WERI-Rb-1 (cell line): Measurements from ENCODE around the gene TIGD1.

Source experiments
- DNase-seq: peaks from one replicate; pipeline ENCODE4 v3.0.0-alpha.2; 2020
- H3K27ac ChIP-seq: fragments of 250-450 bp; sonication (Bioruptor Pico); 2 replicates; pipeline ENCODE4 v1.5.1; 2020; ENCODE audit warnings: mild to moderate bottlenecking, moderate library complexity
- H3K27me3 ChIP-seq: fragments of 250-450 bp; sonication (Bioruptor Pico); 2 replicates; pipeline ENCODE4 v1.5.1; 2021; ENCODE audit warnings: mild to moderate bottlenecking, low read depth, moderate library complexity; ENCODE audit not compliant: insufficient read depth, severe bottlenecking
- H3K36me3 ChIP-seq: fragments of 250-450 bp; sonication (Bioruptor Pico); 2 replicates; pipeline ENCODE4 v1.5.1; 2020; ENCODE audit warnings: mild to moderate bottlenecking, moderate library complexity
- H3K4me3 ChIP-seq: 2 replicates; pipeline ENCODE4 v1.5.1; 2011; ENCODE audit warnings: low read depth, mild to moderate bottlenecking, control low read depth, low read length
- H3K9me3 ChIP-seq: fragments of 250-450 bp; sonication (Bioruptor Pico); 2 replicates; pipeline ENCODE4 v1.5.1; 2021; ENCODE audit warnings: mild to moderate bottlenecking, moderate library complexity; ENCODE audit not compliant: severe bottlenecking
- CTCF ChIP-seq: IDR thresholded peaks from 2 replicates; pipeline ENCODE4 v1.5.1; 2011; ENCODE audit warnings: low read depth, mild to moderate bottlenecking, control low read depth, inconsistent platforms, low read length

TIGD1 gene

DNA sequence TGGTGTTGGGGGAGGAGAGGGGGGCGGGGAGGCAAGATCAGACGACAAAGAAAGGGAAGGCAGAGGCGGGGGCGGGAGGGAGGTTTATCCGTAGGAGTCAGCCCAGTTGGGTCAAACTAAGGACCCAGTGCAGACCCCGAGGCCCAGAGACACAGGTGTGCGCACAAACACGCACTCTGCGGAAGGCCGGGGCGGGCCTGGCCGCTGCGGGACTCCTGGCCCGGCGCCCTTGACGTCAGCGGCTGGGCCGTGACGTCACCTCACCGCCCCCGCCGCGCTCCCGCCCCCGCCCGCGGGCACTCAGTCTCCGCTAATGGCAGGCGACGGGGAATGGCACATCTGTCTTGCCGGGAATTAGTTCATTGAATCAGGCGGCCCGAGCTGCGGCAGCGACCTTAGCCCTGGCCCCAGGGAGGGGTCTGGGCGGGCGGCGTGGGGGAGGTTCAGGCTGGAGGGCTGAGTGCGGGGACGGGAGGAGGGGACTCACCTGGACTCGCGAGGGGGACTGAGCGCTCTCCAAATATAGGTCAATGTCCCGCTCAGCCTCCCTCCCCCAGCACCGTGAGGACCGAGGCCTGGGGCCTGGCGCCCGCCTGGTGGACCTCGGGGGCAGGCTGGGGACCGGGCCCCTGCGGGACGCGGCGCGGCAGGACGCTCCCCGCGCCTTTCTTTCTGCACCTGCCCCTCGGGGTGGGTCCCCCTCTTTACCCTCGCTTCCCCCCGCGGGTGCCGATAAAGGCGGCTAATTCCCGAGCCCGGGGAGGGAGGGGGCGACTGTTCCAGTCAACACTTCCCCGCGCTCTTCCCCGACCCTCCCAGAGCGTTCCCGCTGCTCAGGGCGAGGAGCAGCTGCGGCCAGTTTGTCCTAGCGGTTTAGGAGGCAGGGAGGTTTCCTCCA, 47.2 kb downstream of the TIGD1 start:
- no peak for DNase-seq
- no peak for TF ChIP-seq CTCF
- Histone ChIP-seq H3K36me3 (no peaks in the 10 kb centered on the region), H3K27ac (no peak overlapping the region), H3K4me3 (no peak overlapping the region), H3K27me3 (no peaks in the 10 kb centered on the region), H3K9me3 (no peaks in the 10 kb centered on the region)

DNA sequence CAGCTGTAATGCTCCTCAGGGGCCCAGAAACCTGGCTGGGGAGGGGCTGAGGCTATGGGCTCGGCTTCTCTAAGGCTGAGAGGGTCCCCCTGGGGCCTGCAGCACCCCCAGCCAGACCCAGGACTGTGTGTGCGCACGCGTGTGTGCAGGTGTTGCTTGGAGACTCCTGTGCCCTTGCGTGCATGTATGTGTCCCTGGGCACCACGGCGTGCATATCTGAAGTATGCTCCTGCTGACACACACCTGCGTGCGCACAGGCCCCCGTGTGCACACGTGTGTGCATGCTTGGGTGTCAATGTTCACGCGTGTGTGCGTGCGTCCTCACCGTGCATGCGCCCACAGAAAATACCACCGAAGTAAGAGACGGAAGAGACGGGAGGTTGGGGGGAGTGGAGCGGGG, 47.8 kb downstream of the TIGD1 start:
- no peak overlapping the region for H3K4me3 ChIP-seq
- H3K27ac ChIP-seq, result no peak overlapping the region
- no peaks in the 10 kb centered on the region for H3K9me3 ChIP-seq
- no peak for TF ChIP-seq CTCF
- no peaks in the 10 kb centered on the region for H3K27me3 ChIP-seq
- no peak for DNase-seq
- no peaks in the 10 kb centered on the region for H3K36me3 ChIP-seq

- Histone ChIP-seq H3K4me3 (no peak overlapping the region), H3K27me3 (no peaks in the 10 kb centered on the region)
These were observed 48.5 kb downstream of the TIGD1 start for GRCh38 chr2:232501794-232502390.

GRCh38 chr2:232501331-232501771, 49.0 kb downstream of the TIGD1 start:
- no peak for TF ChIP-seq CTCF
- Histone ChIP-seq H3K36me3 (no peaks in the 10 kb centered on the region), H3K27ac (no peak overlapping the region; the same call in 1 of the 2 replicates), H3K9me3 (no peaks in the 10 kb centered on the region), H3K27me3 (no peaks in the 10 kb centered on the region), H3K4me3 (no peak overlapping the region)
- DNase-seq, result peak; percentile 52

More at GRCh38 chr2:232501794-232502390, 48.5 kb downstream of the TIGD1 start:
- Histone ChIP-seq H3K27ac (no peak overlapping the region; the same call in 1 of the 2 replicates), H3K9me3 (no peaks in the 10 kb centered on the region), H3K36me3 (no peaks in the 10 kb centered on the region)
- no peak for TF ChIP-seq CTCF
- DNase-seq, result no peak

- Histone ChIP-seq H3K27ac (no peak overlapping the region), H3K27me3 (no peaks in the 10 kb centered on the region), H3K4me3 (no peak overlapping the region), H3K9me3 (no peaks in the 10 kb centered on the region), H3K36me3 (no peaks in the 10 kb centered on the region)
- TF ChIP-seq CTCF, result no peak
- DNase-seq, result no peak
These were observed 51.9 kb downstream of the TIGD1 start for GRCh38 chr2:232498452-232498851.
